NB4 (cell line): ENCODE data around the gene ZNF546.

Source experiments
- DNase-seq: peaks from one replicate; pipeline ENCODE4 v3.0.0; 2010; ENCODE audit warnings: low read depth
- H3K4me3 ChIP-seq: one replicate; pipeline ENCODE4 v1.5.1; 2011; ENCODE audit warnings: mild to moderate bottlenecking, low read depth, low read length, moderate library complexity
- MYC ChIP-seq: IDR thresholded peaks from 2 replicates; pipeline ENCODE4 v1.6.1; 2011; ENCODE audit warnings: low read depth, low read length
- POLR2A ChIP-seq: IDR thresholded peaks from 2 replicates; pipeline ENCODE4 v1.6.1; 2011; ENCODE audit warnings: mild to moderate bottlenecking; ENCODE audit not compliant: insufficient read length; ENCODE audit errors: extremely low read depth
- TF ChIP-seq, protein P1 (sequence below): IDR thresholded peaks from 2 replicates; pipeline ENCODE4 v1.6.1; 2011; ENCODE audit warnings: low read depth, low read length
- TF ChIP-seq, protein P2 (sequence below): IDR thresholded peaks from one replicate; pipeline ENCODE4 v1.5.1; 2012; ENCODE audit warnings: low read depth, low read length

Gene ZNF546

DNA sequence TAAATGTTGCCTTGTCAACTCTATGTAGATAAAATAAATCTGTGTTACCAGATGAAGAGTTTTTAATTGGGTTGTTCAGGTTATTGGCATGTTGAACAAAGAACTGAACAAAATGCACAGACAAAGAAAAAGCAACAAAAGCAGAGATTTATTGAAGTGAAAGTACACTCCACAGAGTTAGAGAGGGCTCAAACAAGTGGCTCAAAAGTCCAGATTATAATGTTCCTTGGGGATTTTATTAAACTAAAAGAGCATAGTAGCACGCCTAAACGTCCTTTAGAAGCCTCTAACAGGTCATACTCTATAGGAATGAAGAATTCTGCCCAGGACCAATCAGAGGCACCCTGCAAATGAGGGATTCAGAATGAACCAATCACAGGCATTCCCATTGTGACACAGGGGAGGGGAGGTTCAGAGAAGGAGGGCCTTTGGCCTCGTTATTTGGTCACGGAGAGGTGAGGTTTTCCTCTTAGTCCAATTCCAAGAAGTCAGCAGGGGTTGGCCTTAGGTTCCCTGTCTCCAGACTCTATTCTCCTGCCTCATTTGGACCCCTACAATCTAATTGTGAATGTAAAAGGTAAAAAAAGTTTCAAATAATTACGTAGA, 13.1 kb upstream of the ZNF546 start:
- DNase-seq, result no peak
- TF ChIP-seq, protein P1, sequence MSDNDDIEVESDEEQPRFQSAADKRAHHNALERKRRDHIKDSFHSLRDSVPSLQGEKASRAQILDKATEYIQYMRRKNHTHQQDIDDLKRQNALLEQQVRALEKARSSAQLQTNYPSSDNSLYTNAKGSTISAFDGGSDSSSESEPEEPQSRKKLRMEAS, result no peak
- TF ChIP-seq POLR2A (no peak), MYC (no peak)
- TF ChIP-seq, protein P2, sequence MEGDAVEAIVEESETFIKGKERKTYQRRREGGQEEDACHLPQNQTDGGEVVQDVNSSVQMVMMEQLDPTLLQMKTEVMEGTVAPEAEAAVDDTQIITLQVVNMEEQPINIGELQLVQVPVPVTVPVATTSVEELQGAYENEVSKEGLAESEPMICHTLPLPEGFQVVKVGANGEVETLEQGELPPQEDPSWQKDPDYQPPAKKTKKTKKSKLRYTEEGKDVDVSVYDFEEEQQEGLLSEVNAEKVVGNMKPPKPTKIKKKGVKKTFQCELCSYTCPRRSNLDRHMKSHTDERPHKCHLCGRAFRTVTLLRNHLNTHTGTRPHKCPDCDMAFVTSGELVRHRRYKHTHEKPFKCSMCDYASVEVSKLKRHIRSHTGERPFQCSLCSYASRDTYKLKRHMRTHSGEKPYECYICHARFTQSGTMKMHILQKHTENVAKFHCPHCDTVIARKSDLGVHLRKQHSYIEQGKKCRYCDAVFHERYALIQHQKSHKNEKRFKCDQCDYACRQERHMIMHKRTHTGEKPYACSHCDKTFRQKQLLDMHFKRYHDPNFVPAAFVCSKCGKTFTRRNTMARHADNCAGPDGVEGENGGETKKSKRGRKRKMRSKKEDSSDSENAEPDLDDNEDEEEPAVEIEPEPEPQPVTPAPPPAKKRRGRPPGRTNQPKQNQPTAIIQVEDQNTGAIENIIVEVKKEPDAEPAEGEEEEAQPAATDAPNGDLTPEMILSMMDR, result no peak
- no peak overlapping the region for H3K4me3 ChIP-seq

DNA sequence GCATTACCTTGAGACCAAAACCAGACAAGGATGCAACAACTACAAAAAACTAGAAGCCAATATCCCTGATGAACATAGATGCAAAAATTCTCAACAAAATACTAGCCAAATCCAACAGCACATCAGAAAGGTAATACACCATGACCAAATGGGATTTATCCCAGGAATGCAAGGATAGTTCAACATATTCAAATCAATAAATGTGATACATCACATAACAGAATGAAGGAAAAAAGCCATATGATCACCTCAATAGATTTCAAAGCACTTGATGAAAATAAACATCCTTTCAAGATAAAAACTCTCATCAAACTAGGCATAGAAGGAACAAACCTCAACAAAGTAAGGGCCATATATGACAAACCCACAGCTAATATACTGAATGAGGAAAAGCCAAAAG, 10.2 kb upstream of the ZNF546 start:
- no peak for DNase-seq
- H3K4me3 ChIP-seq, result no peak overlapping the region
- TF ChIP-seq MYC (no peak), POLR2A (no peak)
- TF ChIP-seq, protein P2, result no peak

DNA sequence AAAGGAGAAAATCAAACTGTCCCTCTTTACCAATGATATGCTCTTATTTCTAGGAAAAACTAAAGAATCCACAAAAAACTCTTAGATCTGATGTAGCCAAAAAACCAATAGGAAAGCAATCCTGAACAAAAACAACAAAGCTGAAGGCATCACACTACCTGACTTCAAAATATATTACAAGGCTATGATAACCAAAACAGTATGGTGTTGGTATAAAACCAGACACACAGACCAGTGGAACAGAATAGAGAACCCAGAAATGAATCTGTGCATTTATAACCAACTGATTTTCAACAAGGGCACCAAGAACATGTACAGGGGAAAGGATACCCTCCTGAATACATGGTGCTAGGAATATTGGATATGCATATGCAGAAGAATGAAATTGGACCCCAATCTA, 9.7 kb upstream of the ZNF546 start:
- TF ChIP-seq, protein P1, result no peak
- TF ChIP-seq POLR2A, result no peak
- TF ChIP-seq MYC, result no peak
- TF ChIP-seq, protein P2, result no peak
- DNase-seq, result no peak
- H3K4me3 ChIP-seq, result no peak overlapping the region

DNA sequence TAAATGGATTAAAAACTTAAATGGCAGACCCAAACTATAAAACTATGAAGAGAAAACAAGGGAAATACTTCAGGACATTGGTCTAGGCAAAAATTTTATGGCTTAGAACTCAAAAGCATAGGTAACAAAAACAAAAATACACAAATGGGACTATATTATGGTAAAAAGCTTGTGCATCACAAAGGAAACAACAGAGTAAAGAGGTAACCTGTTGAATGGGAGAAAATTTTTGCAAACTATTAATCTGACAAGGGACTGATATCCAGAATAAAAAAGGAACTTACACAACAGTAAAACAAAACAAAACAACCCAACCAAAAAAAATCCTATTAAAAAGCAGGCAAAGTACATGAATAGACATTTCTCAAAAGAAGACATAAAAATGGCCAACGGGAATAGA, 9.3 kb upstream of the ZNF546 start:
- H3K4me3 ChIP-seq, result no peak overlapping the region
- TF ChIP-seq, protein P1, result no peak
- TF ChIP-seq, protein P2, result no peak
- TF ChIP-seq MYC (no peak), POLR2A (no peak)
- no peak for DNase-seq

DNA sequence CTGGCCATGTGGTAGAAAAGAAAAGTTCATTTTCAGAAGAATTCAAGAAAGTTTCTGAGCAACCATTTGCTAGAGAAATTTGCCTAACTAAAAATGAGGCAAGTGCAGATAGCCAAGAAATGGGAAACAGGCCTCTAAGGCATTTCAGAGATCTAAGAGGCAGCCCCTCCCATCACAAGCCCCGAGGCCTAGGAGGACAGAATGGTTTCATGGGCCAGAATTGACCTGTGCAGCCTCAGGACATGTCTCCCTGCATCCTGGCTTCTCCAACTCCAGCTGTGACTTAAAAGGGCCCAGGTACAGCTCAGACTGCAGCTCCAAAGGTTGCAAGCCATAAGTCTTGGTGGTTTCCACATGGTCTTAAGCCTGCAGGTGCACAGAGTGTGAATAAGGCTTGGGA, 3.3 kb upstream of the ZNF546 start:
- TF ChIP-seq, protein P2, result no peak
- TF ChIP-seq POLR2A (no peak), MYC (no peak)
- TF ChIP-seq, protein P1, result no peak
- DNase-seq, result no peak
- H3K4me3 ChIP-seq, result no peak overlapping the region

DNA sequence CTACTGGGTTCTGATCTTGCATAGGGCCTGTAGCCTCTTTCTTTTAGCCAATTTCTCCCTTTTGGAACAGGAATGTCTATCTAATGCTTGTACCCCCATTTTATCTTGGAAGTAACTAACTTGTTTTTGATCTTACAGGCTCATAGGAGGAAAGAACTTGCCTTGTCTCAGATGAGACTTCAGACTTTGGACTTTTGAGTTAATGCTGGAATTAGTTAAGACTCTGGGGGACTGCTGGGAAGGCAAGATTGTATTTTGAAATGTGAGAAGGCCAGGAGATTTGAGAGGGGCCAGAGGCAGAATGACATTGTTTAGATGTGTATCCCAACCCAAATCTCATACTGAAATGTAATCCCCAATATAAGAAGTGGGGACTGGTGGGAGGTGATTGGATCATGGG, 2.5 kb upstream of the ZNF546 start:
- no peak for DNase-seq
- no peak overlapping the region for H3K4me3 ChIP-seq
- TF ChIP-seq, protein P1, result no peak
- TF ChIP-seq MYC (no peak), POLR2A (no peak)
- TF ChIP-seq, protein P2, result no peak
